AG04449 (cell line): Measurements from ENCODE around the gene FRMD3.

Experiments
- CTCF ChIA-PET: fragments of 350-600 bp; formaldehyde crosslinking; extraction: SDS; loops from one replicate; lab custom pipeline; 2021; ENCODE audit warnings: antibody characterized with exemption; lab: Yijun Ruan, JAX
- POLR2A ChIA-PET: fragments of 400-600, 350-600 bp; formaldehyde crosslinking; extraction: SDS; loops from one replicate; lab custom pipeline; 2020; ENCODE audit warnings: antibody characterized with exemption, inconsistent platforms; lab: Yijun Ruan, JAX
- DNase-seq: peaks from one replicate; pipeline ENCODE4 v3.0.0-alpha.2; 2010; ENCODE audit warnings: low read depth, low spot score
- H3K4me3 ChIP-seq: 2 replicates; pipeline ENCODE4 v1.5.1; 2011; ENCODE audit warnings: low read depth, mild to moderate bottlenecking, control low read depth, low read length
- CTCF ChIP-seq: IDR thresholded peaks from one replicate; pipeline ENCODE4 v1.5.1; 2011; ENCODE audit warnings: mild to moderate bottlenecking, moderate library complexity, low read length, control low read depth, inconsistent platforms; ENCODE audit not compliant: insufficient read depth; ENCODE audit errors: missing control alignments

Gene FRMD3

DNA sequence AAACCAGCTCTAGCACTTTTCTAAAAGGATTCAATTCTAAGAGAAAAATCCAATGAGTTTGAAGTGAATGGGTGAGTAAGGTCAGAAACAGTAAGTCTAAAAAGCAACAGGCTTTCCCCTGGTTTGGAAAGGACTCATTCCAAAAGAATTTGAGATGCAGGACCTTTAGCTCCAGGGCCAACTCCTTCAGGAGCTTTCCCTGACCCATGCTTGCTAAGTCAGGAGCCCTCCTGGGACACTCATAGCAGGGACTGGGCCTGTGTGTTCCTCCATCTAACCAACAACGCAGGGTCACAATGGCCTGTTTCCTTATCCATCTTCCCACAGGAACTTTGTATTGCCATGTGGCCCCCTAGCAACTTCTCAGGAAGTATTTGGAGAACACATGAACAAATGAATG is 198.8 kb downstream of the FRMD3 start:
- TF ChIP-seq CTCF, result no peak
- ChIA-PET CTCF (interaction anchor here (0.8 to 14.2 kb wide), 4 partner anchors 8 to 257 kb away, joined by 3 to 359 read pairs (median 7); partner anchors contain the start of gene FRMD3), POLR2A (no interaction called here)
- DNase-seq, result no peak
- H3K4me3 ChIP-seq, result no peak overlapping the region

DNA sequence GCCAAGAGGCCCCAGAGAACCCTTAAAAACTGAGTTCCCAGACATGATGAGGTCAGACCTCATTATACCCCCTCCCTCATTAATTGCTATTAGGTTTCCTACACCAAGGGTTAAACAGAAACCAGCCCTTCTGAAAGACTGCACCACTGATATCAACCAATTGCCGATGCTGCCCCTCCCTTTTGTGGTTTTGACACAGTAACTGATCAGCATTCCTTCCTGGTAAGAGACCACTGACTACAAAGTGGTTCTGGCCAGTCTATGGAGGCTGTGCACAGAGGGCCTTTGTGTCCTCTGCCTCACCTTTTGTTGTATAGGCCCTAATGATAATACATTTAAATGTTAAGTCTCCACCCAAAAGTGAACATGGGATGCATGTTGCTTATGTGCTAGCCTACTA is 201.5 kb downstream of the FRMD3 start:
- ChIA-PET POLR2A (no interaction called here), CTCF (interaction anchor here (1.7 to 14.2 kb wide), 5 partner anchors 38 to 312 kb away, joined by 6 to 359 read pairs (median 19); partner anchors contain the start of gene FRMD3)
- no peak overlapping the region for H3K4me3 ChIP-seq
- no peak for DNase-seq
- TF ChIP-seq CTCF, result no peak

GRCh38 chr9:83334320-83334719 is 203.9 kb downstream of the FRMD3 start:
- POLR2A ChIA-PET, result no interaction called here
- DNase-seq, result peak; percentile 53
- no peak overlapping the region for H3K4me3 ChIP-seq
- CTCF ChIA-PET, result interaction anchor here (0.6 to 14.2 kb wide), 52 partner anchors 9 to 587 kb away, joined by 3 to 359 read pairs (median 5); partner anchors contain the start of genes FRMD3, IDNK and KIF27
- TF ChIP-seq CTCF, result peak; percentile 85

DNA sequence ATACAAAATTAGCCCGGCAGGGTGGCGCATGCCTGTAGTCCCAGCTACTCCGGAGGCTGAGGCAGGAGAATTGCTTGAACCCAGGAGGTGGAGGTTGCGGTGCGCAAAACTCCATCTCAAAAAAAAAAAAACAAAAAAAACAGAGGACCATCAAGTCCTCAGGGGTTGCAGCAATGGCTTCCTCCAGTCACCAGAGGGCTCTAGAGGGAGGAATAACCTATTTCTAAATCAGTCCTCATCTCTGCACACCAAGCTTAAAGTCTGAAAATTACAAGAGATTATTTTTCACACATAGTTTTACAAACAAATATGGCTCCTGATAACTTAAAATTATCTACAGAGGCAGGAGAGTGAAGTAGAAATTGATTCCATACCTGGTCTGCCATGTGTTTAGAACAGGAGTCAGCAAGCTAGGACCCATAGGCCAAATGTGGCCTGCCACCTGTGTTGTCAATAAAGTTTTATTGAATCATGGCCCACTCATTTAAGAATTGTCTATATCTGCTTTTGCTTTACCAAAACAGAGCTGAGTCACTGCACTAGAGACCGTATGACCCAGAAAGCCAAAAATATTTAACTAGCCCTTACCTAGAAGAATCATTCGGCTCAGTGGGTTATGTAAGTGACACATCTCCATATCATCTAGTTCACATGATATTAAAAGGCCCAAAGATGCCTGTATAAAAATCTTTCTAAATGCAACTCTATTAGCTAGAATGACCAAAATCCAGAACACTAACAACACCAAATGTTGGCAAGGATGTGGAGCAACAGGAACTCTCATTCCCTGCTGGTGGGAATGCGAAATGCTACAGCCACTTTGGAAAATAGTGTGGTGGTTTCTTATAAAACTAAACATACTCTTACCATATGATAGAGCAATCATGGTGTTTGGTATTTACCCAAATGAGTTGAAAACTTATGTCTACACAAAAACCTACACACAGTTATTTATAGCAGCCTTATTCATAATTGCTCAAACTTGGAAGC is 207.7 kb downstream of the FRMD3 start:
- no peak for DNase-seq
- CTCF ChIA-PET, result interaction anchor here (0.6 to 14.2 kb wide), 6 partner anchors 10 to 266 kb away, joined by 3 to 359 read pairs (median 10); partner anchors contain the start of gene FRMD3

GRCh38 chr9:83327750-83328622 is 210.2 kb downstream of the FRMD3 start:
- POLR2A ChIA-PET, result interaction anchor here (0.6 to 0.7 kb wide), 2 partner anchors 81 to 1796 kb away, joined by 3 read pairs; no protein-coding TSS in a partner anchor
- no peak for DNase-seq
- CTCF ChIA-PET, result interaction anchor here (0.9 to 14.2 kb wide), 10 partner anchors 8 to 268 kb away, joined by 3 to 359 read pairs (median 3); partner anchors contain the start of gene FRMD3

More for the DNA sequence above, 207.7 kb downstream of the FRMD3 start:
- no peak overlapping the region for H3K4me3 ChIP-seq
- POLR2A ChIA-PET, result no interaction called here
- no peak for TF ChIP-seq CTCF

More at GRCh38 chr9:83327750-83328622, 210.2 kb downstream of the FRMD3 start:
- H3K4me3 ChIP-seq, result no peak overlapping the region
- TF ChIP-seq CTCF, result no peak
